ENCODE measurements around the gene NOL3. TPM values are rescaled to one million over a fixed set of nuclear protein-coding genes. Genes with fewer than 3 reads are reported as not detected.

Gene NOL3
- total and polyA plus RNA-seq, 4 donors: 3.0 to 18.0 (median 10.7) TPM

DNA sequence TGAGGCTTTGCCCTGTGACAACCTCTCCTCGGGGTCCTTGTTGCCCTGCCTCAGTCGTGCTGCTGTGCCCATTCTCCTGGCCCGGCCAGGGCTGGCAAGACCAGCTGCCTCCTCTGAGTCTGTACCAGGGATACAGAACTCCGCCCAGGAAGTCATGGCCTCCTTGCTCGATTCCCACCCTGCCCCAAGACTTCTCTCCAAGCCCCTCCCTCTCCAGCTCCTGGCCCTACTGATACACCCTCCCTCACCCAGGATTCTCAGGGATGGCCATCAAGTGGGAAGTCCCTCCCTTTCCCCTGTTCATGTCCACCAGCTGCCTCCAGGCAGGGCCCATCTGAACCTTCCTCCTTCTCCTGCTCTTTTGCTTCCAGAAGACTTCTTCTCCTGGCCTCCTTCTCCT, 45.4 kb downstream of the NOL3 start:
- 86% methylated on average over 5 of the region's 5 CpGs for WGBS
- Histone ChIP-seq H3K4me1 (ENCODE audit: control insufficient read depth in 4 of 4, insufficient read depth in 4 of 4, low read length in 3 of 4) (peaks cover 8 to 35% (median 26%) of the 10 kb centered on the region in 4 donors), H3K9me3 (ENCODE audit: control insufficient read depth in 4 of 4, low read length in 3 of 4) (no peaks in the 10 kb centered on the region), H3K27me3 (ENCODE audit: control insufficient read depth in 4 of 4, insufficient read depth in 4 of 4, low read length in 3 of 4) (no peaks in the 10 kb centered on the region), H3K27ac (ENCODE audit: low read depth in 1 of 2, low read length in 2 of 2) (no peak overlapping the region), H3K9ac (ENCODE audit: low read depth in 1 of 2, low read length in 2 of 2) (no peak overlapping the region), H3K36me3 (ENCODE audit: control insufficient read depth in 4 of 4, insufficient read depth in 3 of 4, low read depth in 1 of 4, low read length in 3 of 4) (no peaks in the 10 kb centered on the region), H3K4me3 (ENCODE audit: low read depth in 1 of 3, low read length in 3 of 3) (no peak overlapping the region)
- TF ChIP-seq CTCF (IDR thresholded peaks at IDR 0.05; ENCODE audit: low read depth, low read length, missing input control): no peak
- TF ChIP-seq, protein P1, sequence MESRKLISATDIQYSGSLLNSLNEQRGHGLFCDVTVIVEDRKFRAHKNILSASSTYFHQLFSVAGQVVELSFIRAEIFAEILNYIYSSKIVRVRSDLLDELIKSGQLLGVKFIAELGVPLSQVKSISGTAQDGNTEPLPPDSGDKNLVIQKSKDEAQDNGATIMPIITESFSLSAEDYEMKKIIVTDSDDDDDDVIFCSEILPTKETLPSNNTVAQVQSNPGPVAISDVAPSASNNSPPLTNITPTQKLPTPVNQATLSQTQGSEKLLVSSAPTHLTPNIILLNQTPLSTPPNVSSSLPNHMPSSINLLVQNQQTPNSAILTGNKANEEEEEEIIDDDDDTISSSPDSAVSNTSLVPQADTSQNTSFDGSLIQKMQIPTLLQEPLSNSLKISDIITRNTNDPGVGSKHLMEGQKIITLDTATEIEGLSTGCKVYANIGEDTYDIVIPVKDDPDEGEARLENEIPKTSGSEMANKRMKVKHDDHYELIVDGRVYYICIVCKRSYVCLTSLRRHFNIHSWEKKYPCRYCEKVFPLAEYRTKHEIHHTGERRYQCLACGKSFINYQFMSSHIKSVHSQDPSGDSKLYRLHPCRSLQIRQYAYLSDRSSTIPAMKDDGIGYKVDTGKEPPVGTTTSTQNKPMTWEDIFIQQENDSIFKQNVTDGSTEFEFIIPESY (IDR thresholded peaks at IDR 0.05): no peak
- TF ChIP-seq YY1 (IDR thresholded peaks at IDR 0.05): no peak
- TF ChIP-seq, protein P2, sequence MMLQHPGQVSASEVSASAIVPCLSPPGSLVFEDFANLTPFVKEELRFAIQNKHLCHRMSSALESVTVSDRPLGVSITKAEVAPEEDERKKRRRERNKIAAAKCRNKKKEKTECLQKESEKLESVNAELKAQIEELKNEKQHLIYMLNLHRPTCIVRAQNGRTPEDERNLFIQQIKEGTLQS (IDR thresholded peaks at IDR 0.05): no peak
- TF ChIP-seq TAF1 (conservative IDR thresholded peaks at IDR 0.05): no peak
- TF ChIP-seq RXRA (IDR thresholded peaks at IDR 0.05): no peak
- no peak for TF ChIP-seq SP1 (IDR thresholded peaks at IDR 0.05)
- TF ChIP-seq, protein P3, sequence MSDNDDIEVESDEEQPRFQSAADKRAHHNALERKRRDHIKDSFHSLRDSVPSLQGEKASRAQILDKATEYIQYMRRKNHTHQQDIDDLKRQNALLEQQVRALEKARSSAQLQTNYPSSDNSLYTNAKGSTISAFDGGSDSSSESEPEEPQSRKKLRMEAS (IDR thresholded peaks at IDR 0.05): no peak
- no peak for DNase-seq (ENCODE audit: low spot score)

DNA sequence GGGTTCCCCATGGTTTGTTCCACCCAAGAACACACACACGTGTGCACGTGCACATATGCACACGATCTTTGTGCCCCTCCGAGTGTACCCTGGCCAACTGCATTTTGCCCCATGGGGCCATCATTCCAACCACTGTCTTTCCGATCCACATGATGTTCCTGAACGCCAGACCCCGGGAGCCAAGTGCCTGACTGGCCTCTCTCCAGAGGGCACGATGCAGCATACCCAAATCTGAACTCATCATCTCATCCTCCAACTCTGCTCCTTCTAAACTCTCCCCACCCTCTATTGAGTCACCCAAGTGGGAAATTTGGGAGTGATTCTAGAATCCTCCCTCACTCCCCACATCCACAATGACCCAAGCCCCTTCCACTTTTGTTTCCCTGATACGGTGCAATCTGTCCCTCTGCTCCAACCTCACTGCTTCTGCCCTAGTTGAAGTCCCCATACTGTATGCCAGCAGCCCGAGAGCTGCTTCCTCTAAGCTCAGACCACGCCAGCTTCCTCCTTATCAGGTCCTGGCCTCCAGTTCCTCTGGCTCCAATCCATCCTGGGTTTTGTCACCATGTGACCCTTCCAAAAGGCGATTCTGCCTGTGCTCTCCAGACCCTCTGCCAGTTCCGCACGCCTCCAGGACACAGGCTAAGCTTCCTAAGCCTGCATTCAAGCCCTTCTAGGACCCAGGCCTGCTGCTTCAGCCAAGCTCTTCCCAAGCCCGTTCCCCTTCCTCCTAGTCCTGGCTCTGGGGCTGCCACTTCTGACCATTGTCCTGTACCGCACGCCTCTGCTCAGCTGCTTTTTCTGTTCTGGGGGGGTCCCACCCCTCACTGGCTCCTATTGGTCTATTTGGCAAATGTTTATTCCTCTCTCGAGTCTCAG, 46.5 kb downstream of the NOL3 start:
- Histone ChIP-seq H3K27ac (ENCODE audit: low read depth in 1 of 2, low read length in 2 of 2) (no peak overlapping the region), H3K27me3 (ENCODE audit: control insufficient read depth in 4 of 4, insufficient read depth in 4 of 4, low read length in 3 of 4) (no peaks in the 10 kb centered on the region), H3K9me3 (ENCODE audit: control insufficient read depth in 4 of 4, low read length in 3 of 4) (no peaks in the 10 kb centered on the region), H3K9ac (ENCODE audit: low read depth in 1 of 2, low read length in 2 of 2) (no peak overlapping the region), H3K4me1 (ENCODE audit: control insufficient read depth in 4 of 4, insufficient read depth in 4 of 4, low read length in 3 of 4) (peaks cover 4 to 28% (median 20%) of the 10 kb centered on the region in 4 donors), H3K4me3 (ENCODE audit: low read depth in 1 of 3, low read length in 3 of 3) (no peak overlapping the region), H3K36me3 (ENCODE audit: control insufficient read depth in 4 of 4, insufficient read depth in 3 of 4, low read depth in 1 of 4, low read length in 3 of 4) (no peaks in the 10 kb centered on the region)
- DNase-seq (ENCODE audit: low spot score): no peak
- TF ChIP-seq TAF1 (conservative IDR thresholded peaks at IDR 0.05): no peak
- TF ChIP-seq RAD21 (IDR thresholded peaks at IDR 0.05): peak in 1 of 2 donors; percentile 32
- TF ChIP-seq NR2F2 (IDR thresholded peaks at IDR 0.05): peak; percentile 60
- TF ChIP-seq HNF4A (conservative IDR thresholded peaks at IDR 0.05): no peak
- 73% methylated on average over 18 of the region's 18 CpGs for WGBS

DNA sequence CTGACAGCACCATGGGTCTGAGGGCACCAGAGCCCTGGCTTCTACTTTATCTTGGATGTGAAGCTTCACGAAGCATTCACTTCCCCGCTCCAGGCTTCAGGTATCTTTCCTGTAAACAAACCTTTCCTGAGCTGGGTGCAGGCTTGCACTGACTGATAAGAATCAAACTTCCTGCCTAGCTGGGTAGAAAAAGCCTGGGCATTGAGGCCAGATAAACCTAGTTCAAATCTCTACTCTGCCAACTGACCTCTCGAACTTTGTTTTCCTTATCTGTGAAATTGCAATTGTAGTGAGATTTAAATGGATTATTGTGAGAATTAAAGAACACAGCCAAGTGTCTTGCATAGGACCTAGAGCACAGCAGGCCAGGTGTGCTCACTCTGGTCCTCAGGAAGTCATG, 53.7 kb downstream of the NOL3 start:
- no peak overlapping the region for H3K27ac ChIP-seq (ENCODE audit: low read depth in 1 of 2, low read length in 2 of 2)
- TF ChIP-seq RXRA (IDR thresholded peaks at IDR 0.05): peak; percentile 18 to 73
- no peak for TF ChIP-seq FOXA2 (IDR thresholded peaks at IDR 0.05)
- TF ChIP-seq EGR1 (IDR thresholded peaks at IDR 0.05; ENCODE audit: low read depth in 2 of 2): peak in 1 of 2 donors; percentile 37
- TF ChIP-seq RAD21 (IDR thresholded peaks at IDR 0.05): no peak
- peak; percentile 54 to 66 for TF ChIP-seq HNF4A (conservative IDR thresholded peaks at IDR 0.05)
- TF ChIP-seq, protein P3 (IDR thresholded peaks at IDR 0.05): peak; percentile 52
- TF ChIP-seq YY1 (IDR thresholded peaks at IDR 0.05): no peak
- TF ChIP-seq FOXA1 (IDR thresholded peaks at IDR 0.05): no peak
- TF ChIP-seq GABPA (IDR thresholded peaks at IDR 0.05 in 1 of 2, conservative IDR thresholded peaks at IDR 0.05 in 1 of 2): peak in 1 of 2 donors; percentile 78
- no peak for TF ChIP-seq REST (IDR thresholded peaks at IDR 0.05)
- TF ChIP-seq TAF1 (conservative IDR thresholded peaks at IDR 0.05): no peak
- TF ChIP-seq JUND (IDR thresholded peaks at IDR 0.05): no peak
- TF ChIP-seq, protein P2 (IDR thresholded peaks at IDR 0.05): no peak

More for the DNA sequence above, 53.7 kb downstream of the NOL3 start:
- 10% methylated on average over 3 of the region's 3 CpGs for WGBS
- H3K9ac ChIP-seq (ENCODE audit: low read depth in 1 of 2, low read length in 2 of 2): no peak overlapping the region
- H3K4me1 ChIP-seq (ENCODE audit: control insufficient read depth in 4 of 4, insufficient read depth in 4 of 4, low read length in 3 of 4): peaks cover 2 to 38% (median 30%) of the 10 kb centered on the region in 4 donors
- H3K36me3 ChIP-seq (ENCODE audit: control insufficient read depth in 4 of 4, insufficient read depth in 3 of 4, low read depth in 1 of 4, low read length in 3 of 4): peaks cover 0 to 7% (median 3%) of the 10 kb centered on the region in 4 donors
- H3K4me3 ChIP-seq (ENCODE audit: low read depth in 1 of 3, low read length in 3 of 3): no peak overlapping the region
- H3K9me3 ChIP-seq (ENCODE audit: control insufficient read depth in 4 of 4, low read length in 3 of 4): no peaks in the 10 kb centered on the region
- DNase-seq (ENCODE audit: low spot score): no peak
- no peaks in the 10 kb centered on the region for H3K27me3 ChIP-seq (ENCODE audit: control insufficient read depth in 4 of 4, insufficient read depth in 4 of 4, low read length in 3 of 4)

Measured in liver (tissue), 9 donors.